K562 (cell line): ENCODE measurements around the gene C19orf12. TPM values are rescaled to one million over a fixed set of nuclear protein-coding genes. Genes with fewer than 3 reads are reported as not detected.

Experiments
- ATAC-seq: fragments of 200-7000 bp; cut with Tn5 transposase; 3 replicates; pipeline ENCODE4 v1.9.1; 2020; ENCODE audit warnings: moderate library complexity
- BruUV-seq: library from RNA; stranded (reverse); fragments of 400-500 nt; replicated peaks from 2 replicates; lab custom pipeline; 2021; lab: Mats Ljungman, UMichigan
- CTCF ChIA-PET: fragments of 300-600 bp; formaldehyde crosslinking; extraction: SDS; loops from one replicate; lab custom pipeline; 2021; ENCODE audit warnings: low intra/inter-chr PET ratio; lab: Yijun Ruan, JAX
- POLR2A ChIA-PET: fragments of 300-600, 350-650 bp; sonication (Branson Sonifier 250); formaldehyde crosslinking; extraction: SDS; loops from one replicate; lab custom pipeline; 2021; ENCODE audit warnings: antibody characterized with exemption, inconsistent platforms; lab: Yijun Ruan, JAX
- DNase-seq, 4 experiments: peaks; one replicate each; pipeline versions ENCODE4 v3.0.0 to v3.0.0-alpha.2; 2011 to 2018; ENCODE audit warnings: low spot score in 3 of 4, mixed read lengths in 3 of 4; ENCODE audit errors: extremely low read depth in 1 of 4
- FAIRE-seq: peaks from 2 replicates; lab custom pipeline; 2011; peaks lifted over from hg19 to GRCh38; lab: Jason Lieb, UNC
- H2AFZ ChIP-seq: 2 replicates; pipeline ENCODE4 v1.6.0; 2011; ENCODE audit warnings: low read depth, low read length, control low read depth, inconsistent platforms
- H3K27ac ChIP-seq: fragments of 200-600 bp; 3 replicates; pipeline ENCODE4 v1.8.0; 2011; ENCODE audit warnings: low read depth, mild to moderate bottlenecking, control low read depth, inconsistent platforms, low read length, moderate library complexity, mixed read lengths; ENCODE audit errors: extremely low read depth
- H3K27me3 ChIP-seq, 2 experiments: fragments of 300-600 bp in 1 of 2; 2 replicates in 1 of 2; 3 replicates in 1 of 2; pipeline versions ENCODE4 v1.6.0 to v1.8.0; 2011; ENCODE audit warnings: inconsistent platforms in 2 of 2, low read length in 2 of 2, mild to moderate bottlenecking in 1 of 2, mixed read lengths in 1 of 2, moderate library complexity in 1 of 2; ENCODE audit not compliant: control insufficient read depth in 2 of 2, insufficient read depth in 2 of 2
- H3K36me3 ChIP-seq: fragments of 300-600 bp; 3 replicates; pipeline ENCODE4 v1.8.0; 2011; ENCODE audit warnings: mild to moderate bottlenecking, low read length, inconsistent platforms; ENCODE audit not compliant: control insufficient read depth, insufficient read depth
- H3K4me1 ChIP-seq, 2 experiments: fragments of 200-600 bp in 1 of 2; replicated peaks in 1 of 2; 2 replicates in 1 of 2; 3 replicates in 1 of 2; pipeline versions ENCODE4 v1.5.1 to v1.8.0; 2011; ENCODE audit warnings: inconsistent platforms in 2 of 2, low read length in 2 of 2, mild to moderate bottlenecking in 1 of 2, mixed read lengths in 1 of 2, moderate library complexity in 1 of 2; ENCODE audit not compliant: control insufficient read depth in 2 of 2, insufficient read depth in 2 of 2
- H3K4me2 ChIP-seq: 2 replicates; pipeline ENCODE4 v1.6.1; 2011; ENCODE audit warnings: low read length, control low read depth, inconsistent platforms, mixed read lengths; ENCODE audit not compliant: insufficient read depth
- H3K4me3 ChIP-seq: fragments of 200-600 bp; sonication (generic), shearing (Covaris generic); 2 replicates; pipeline ENCODE4 v1.5.1; 2016; ENCODE audit warnings: control low read depth, inconsistent platforms
- H3K79me2 ChIP-seq: fragments of 200-600 bp; 3 replicates; pipeline ENCODE4 v1.8.0; 2011; ENCODE audit warnings: low read length, inconsistent platforms; ENCODE audit not compliant: control insufficient read depth, insufficient read depth
- H3K9ac ChIP-seq, 2 experiments: 2 replicates each; pipeline versions ENCODE4 v1.6.0 to v1.6.1; 2011; ENCODE audit warnings: low read depth in 2 of 2, low read length in 2 of 2, control low read depth in 1 of 2, inconsistent platforms in 1 of 2, mild to moderate bottlenecking in 1 of 2, mixed read lengths in 1 of 2; ENCODE audit not compliant: insufficient read depth in 1 of 2
- H3K9me1 ChIP-seq: one replicate; pipeline ENCODE4 v1.6.0; 2011; ENCODE audit warnings: inconsistent platforms, mild to moderate bottlenecking, low read length, moderate library complexity; ENCODE audit not compliant: control insufficient read depth, insufficient read depth
- H3K9me3 ChIP-seq: replicated peaks from 2 replicates; pipeline ENCODE4 v1.5.1; 2011; ENCODE audit warnings: low read depth, low read length, inconsistent platforms; ENCODE audit not compliant: control insufficient read depth, insufficient read depth
- H4K20me1 ChIP-seq: replicated peaks from 2 replicates; pipeline ENCODE4 v1.6.1; 2011; ENCODE audit warnings: low read length, inconsistent platforms, mixed read lengths; ENCODE audit not compliant: control insufficient read depth, insufficient read depth
- BCL6 ChIP-seq: fragments of 250-450 bp; sonication (Bioruptor Pico); IDR thresholded peaks from 2 replicates; pipeline ENCODE4 v1.4.0; 2020
- CBX5 ChIP-seq: IDR thresholded peaks from 2 replicates; pipeline ENCODE4 v1.6.1; 2014; ENCODE audit warnings: low read depth, borderline replicate concordance
- CHD4 ChIP-seq: fragments of 200-600 bp; sonication (generic); IDR thresholded peaks from 3 replicates; pipeline ENCODE4 v1.6.1; 2012; ENCODE audit warnings: low read depth, mild to moderate bottlenecking, mixed read lengths, low read length, inconsistent platforms; ENCODE audit not compliant: insufficient read depth, insufficient replicate concordance, poor library complexity, severe bottlenecking
- DEAF1 ChIP-seq: fragments of 450-650 bp; formaldehyde crosslinking; IDR thresholded peaks from 2 replicates; pipeline ENCODE4 v1.4.0; 2020; ENCODE audit warnings: mild to moderate bottlenecking, moderate library complexity
- FOSL1 ChIP-seq: fragments of 200-800 bp; sonication (Bioruptor generic); conservative IDR thresholded peaks from 2 replicates; pipeline ENCODE4 v1.6.1; 2016; ENCODE audit warnings: missing genetic modification characterization, missing compliant biosample characterization
- GATAD2A ChIP-seq: fragments of 450-650 bp; IDR thresholded peaks from 2 replicates; pipeline ENCODE4 v1.6.1; 2017
- NRF1 ChIP-seq, 2 experiments: fragments of 450-650 bp; IDR thresholded peaks in 1 of 2; conservative IDR thresholded peaks in 1 of 2; 2 replicates each; pipeline ENCODE4 v1.6.1; 2014; ENCODE audit warnings: mild to moderate bottlenecking in 2 of 2
- POLR3A ChIP-seq: IDR thresholded peaks from 2 replicates; pipeline ENCODE4 v1.6.1; 2011; ENCODE audit warnings: borderline replicate concordance, mild to moderate bottlenecking, moderate library complexity; ENCODE audit not compliant: insufficient read length, insufficient read depth; ENCODE audit errors: extremely low read depth
- RERE ChIP-seq: sonication (generic); formaldehyde crosslinking; IDR thresholded peaks from 2 replicates; pipeline ENCODE4 v1.8.0; 2023; ENCODE audit warnings: missing genetic modification reagents, mild to moderate bottlenecking, borderline replicate concordance
- SPI1 ChIP-seq: IDR thresholded peaks from 2 replicates; pipeline ENCODE4 v1.6.1; 2011; ENCODE audit warnings: low read depth, low read length, control low read depth, borderline replicate concordance
- TARDBP ChIP-seq: fragments of 450-650 bp; IDR thresholded peaks from 2 replicates; pipeline ENCODE4 v1.6.1; 2016
- WGBS: fragments of 100-300 bp; shearing (Covaris generic); methylation state at CpG from one replicate; pipeline ENCODE4 v1.1.6; 2016; ENCODE audit warnings: low coverage, mixed read lengths; ENCODE audit not compliant: insufficient coverage; ENCODE audit errors: missing lambda C conversion rate; 5-methylcytosine and 5-hydroxymethylcytosine counted together
- in situ Hi-C: fragments of 300-500 bp; cut with MboI; formaldehyde crosslinking; loops from 4 replicates; pipeline ENCODE4 v1.15.0; 2018; ENCODE audit warnings: inconsistent platforms, mixed read lengths
- intact Hi-C: fragments of 100-400 bp; cut with micrococcal nuclease; formaldehyde crosslinking; loops from 2 replicates; pipeline ENCODE4 v1.14.2; 2022
- polyA plus RNA-seq, 8 experiments: library from polyadenylated mRNA; depleted of rRNA in 4 of 8; stranded (reverse) in 5 of 8; unstranded in 3 of 8; fragments of >200 nt; fragmentation: Nextera tagmentation in 2 of 8; fragmentation: Illumina TruSeq in 1 of 8; extraction: Ambion mirVana in 2 of 8; extraction: Trizol in 1 of 8; gene quantifications; 2 replicates each; pipeline versions ENCODE4 v1.2.1 to v1.2.3, GENCODE V29; 2011 to 2014; ENCODE audit warnings: inconsistent platforms in 1 of 8, missing spikeins in 1 of 8
- total RNA-seq, 7 experiments: library from RNA; depleted of rRNA in 6 of 7; stranded (reverse); fragments of >200 nt in 6 of 7; fragmentation: Illumina TruSeq in 2 of 7; extraction: Trizol in 2 of 7; gene quantifications; 2 replicates each; pipeline versions ENCODE4 v1.2.1 to v1.2.3, GENCODE V29; 2011 to 2021; ENCODE audit warnings: low replicate concordance in 1 of 7

C19orf12 gene
- total and polyA plus RNA-seq, 9 of the 15 experiments (the other 6 are each of a cell fraction or from before 2014, with no cell fraction given), result 1.9 to 14.5 (median 10.2) TPM

- in situ Hi-C loops, result no loop called here
- ChIA-PET CTCF (no interaction called here), POLR2A (interaction anchor here (0.6 to 1.0 kb wide), 3 partner anchors 8 to 36 kb away, joined by 3 to 4 read pairs (median 3); no protein-coding TSS in a partner anchor)
- Histone ChIP-seq H3K9me3 (no peaks in the 10 kb centered on the region), H3K4me3 (no peak overlapping the region), H3K27me3 (peaks cover 26 to 53% of the 10 kb centered on the region in 2 experiments), H4K20me1 (peaks cover 5% of the 10 kb centered on the region; the same call in 1 of the 2 replicates), H3K4me2 (no peak overlapping the region), H3K9me1 (no peaks in the 10 kb centered on the region), H2AFZ (no peak overlapping the region), H3K79me2 (no peaks in the 10 kb centered on the region), H3K9ac (no peak overlapping the region), H3K4me1 (peaks cover 0 to 4% of the 10 kb centered on the region in 2 experiments; a peak in 1 of 5 replicates), H3K36me3 (no peaks in the 10 kb centered on the region), H3K27ac (no peak overlapping the region)
- FAIRE-seq (no peak), DNase-seq (no peak), ATAC-seq (no peak)
- TF ChIP-seq FOSL1 (tag), result no peak
- no peak for TF ChIP-seq RERE
- TF ChIP-seq GATAD2A, result no peak
- TF ChIP-seq BCL6, result no peak
- no peak for TF ChIP-seq DEAF1 (CRISPR knock-in tag)
- TF ChIP-seq TARDBP, result no peak
- no peak for TF ChIP-seq POLR3A
- TF ChIP-seq CHD4, result no peak
- TF ChIP-seq CBX5, result no peak
- TF ChIP-seq SPI1, result no peak
- no peak for TF ChIP-seq NRF1 (conservative IDR thresholded peaks at IDR 0.05 in 1 of 2, IDR thresholded peaks at IDR 0.05 in 1 of 2)
- intact Hi-C loops, result no loop called here
- 2% methylated on average over 3 of the region's 3 CpGs for WGBS
- no TSS peak for BruUV-seq
Measured at GRCh38 chr19:29751932-29752331, 36.9 kb upstream of the C19orf12 start.
